MM.1S (cell line): Measurements from ENCODE around the gene HAUS7.

Experiments
- DNase-seq: peaks from one replicate; pipeline ENCODE4 v3.0.0-alpha.2; 2015
- H2AFZ ChIP-seq: fragments of 300-600 bp; sonication (generic); 2 replicates; pipeline ENCODE4 v1.6.0; 2016; ENCODE audit warnings: antibody characterized with exemption, low read length
- H3F3A ChIP-seq: fragments of 300-600 bp; sonication (generic); 2 replicates; pipeline ENCODE4 v1.6.1; 2016; ENCODE audit warnings: mild to moderate bottlenecking, antibody characterized with exemption, low read length, moderate library complexity, mixed read lengths; ENCODE audit not compliant: insufficient read depth
- H3K27ac ChIP-seq: fragments of 300-600 bp; sonication (generic); 2 replicates; pipeline ENCODE4 v1.5.1; 2016; ENCODE audit warnings: mild to moderate bottlenecking, low read length
- H3K27me3 ChIP-seq: fragments of 300-600 bp; sonication (generic); replicated peaks from 2 replicates; pipeline ENCODE4 v1.6.0; 2016; ENCODE audit warnings: low read length; ENCODE audit not compliant: insufficient read depth
- H3K36me3 ChIP-seq: fragments of 300-600 bp; sonication (generic); replicated peaks from 2 replicates; pipeline ENCODE4 v1.6.1; 2016; ENCODE audit warnings: mild to moderate bottlenecking, low read length, mixed read lengths; ENCODE audit not compliant: insufficient read depth
- H3K4me1 ChIP-seq: fragments of 300-600 bp; sonication (generic); 2 replicates; pipeline ENCODE4 v1.6.1; 2016; ENCODE audit warnings: low read length, mixed read lengths
- H3K4me2 ChIP-seq: fragments of 300-600 bp; sonication (generic); 2 replicates; pipeline ENCODE4 v1.6.0; 2016; ENCODE audit warnings: low read depth, low read length
- H3K4me3 ChIP-seq: fragments of 300-600 bp; sonication (generic); 2 replicates; pipeline ENCODE4 v1.5.1; 2016; ENCODE audit warnings: low read length, mixed read lengths
- H3K79me2 ChIP-seq: fragments of 300-600 bp; sonication (generic); 2 replicates; pipeline ENCODE4 v1.6.1; 2016; ENCODE audit warnings: mixed run types, low read length, mixed read lengths
- H3K9ac ChIP-seq: fragments of 300-600 bp; sonication (generic); 2 replicates; pipeline ENCODE4 v1.6.1; 2016; ENCODE audit warnings: low read length, mixed read lengths
- H3K9me2 ChIP-seq: fragments of 300-600 bp; sonication (generic); replicated peaks from 2 replicates; pipeline ENCODE4 v1.6.1; 2016; ENCODE audit warnings: mild to moderate bottlenecking, low read length, mixed read lengths; ENCODE audit not compliant: insufficient read depth
- H3K9me3 ChIP-seq: fragments of 300-600 bp; sonication (generic); replicated peaks from 2 replicates; pipeline ENCODE4 v1.6.1; 2016; ENCODE audit warnings: mild to moderate bottlenecking, low read length, mixed read lengths; ENCODE audit not compliant: insufficient read depth
- H4K20me1 ChIP-seq: fragments of 300-600 bp; sonication (generic); 2 replicates; pipeline ENCODE4 v1.6.1; 2016; ENCODE audit warnings: mild to moderate bottlenecking, low read length, moderate library complexity, mixed read lengths; ENCODE audit not compliant: insufficient read depth
- EZH2 ChIP-seq: fragments of 300-600 bp; sonication (generic); optimal IDR thresholded peaks from 2 replicates; pipeline ENCODE3; 2017; ENCODE audit warnings: low read depth, mild to moderate bottlenecking, antibody characterized with exemption, low read length, mixed read lengths
- EZH2phosphoT487 ChIP-seq: fragments of 300-600 bp; sonication (generic); IDR thresholded peaks from 2 replicates; pipeline ENCODE4 v1.6.1; 2018; ENCODE audit warnings: antibody characterized with exemption, low read length
- TF ChIP-seq, protein P1 (sequence below): fragments of 300-600 bp; sonication (generic); IDR thresholded peaks from 2 replicates; pipeline ENCODE4 v1.5.1; 2016; ENCODE audit warnings: antibody characterized with exemption, low read length, mixed read lengths

The HAUS7 gene

DNA sequence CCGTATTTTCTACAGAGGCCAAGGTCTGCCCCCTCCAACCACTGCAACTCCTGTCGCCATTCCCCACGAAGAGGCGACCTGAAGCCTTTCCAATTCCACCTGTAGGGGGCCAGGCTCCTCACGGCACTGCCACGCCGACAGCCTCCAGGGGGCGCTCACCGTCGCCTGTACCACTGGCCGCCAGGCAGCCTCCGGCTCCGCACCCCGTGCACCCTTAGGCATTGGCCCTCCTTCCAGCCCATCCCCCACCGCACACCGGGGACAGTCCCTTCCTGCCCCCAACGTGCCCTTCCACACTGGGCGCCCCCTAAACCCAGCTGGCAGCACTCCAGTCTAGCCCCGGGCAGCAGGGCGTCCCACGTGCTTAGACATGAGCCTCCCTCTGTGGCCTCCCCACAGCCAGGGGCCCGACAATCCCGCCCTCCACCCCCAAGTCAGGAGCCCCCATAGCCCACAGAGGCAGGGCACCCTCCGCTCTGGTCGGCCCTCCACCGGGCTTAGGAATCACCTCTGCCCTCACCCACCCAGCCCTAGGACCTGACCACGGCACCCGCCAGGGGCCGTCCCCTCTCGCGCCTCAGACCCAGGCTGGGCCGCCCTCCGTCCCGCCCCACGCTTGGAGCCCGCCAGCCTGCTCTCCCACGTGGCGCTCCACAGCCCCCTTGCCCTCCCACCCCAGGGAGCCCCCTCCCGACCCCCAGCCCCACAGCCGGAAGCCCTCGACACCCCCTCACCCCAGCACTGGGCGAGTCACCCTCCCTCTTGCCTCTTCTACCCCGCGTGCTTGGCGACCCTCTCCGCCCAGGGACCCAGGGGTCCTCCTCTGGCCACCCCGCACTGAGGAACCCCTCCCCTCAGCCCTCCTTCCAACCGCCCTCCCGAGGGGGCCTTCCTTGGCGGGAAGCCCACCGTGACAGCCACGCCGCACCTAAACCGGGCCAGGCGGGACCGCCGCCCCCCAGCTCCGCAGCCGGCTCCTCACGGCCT, 69.9 kb downstream of the HAUS7 start:
- no peak overlapping the region for H2AFZ ChIP-seq
- no peaks in the 10 kb centered on the region for H4K20me1 ChIP-seq
- H3K4me1 ChIP-seq, result no peaks in the 10 kb centered on the region; the same call in 1 of the 2 replicates
- H3K36me3 ChIP-seq, result no peaks in the 10 kb centered on the region
- peak; percentile 48 for DNase-seq
- no peaks in the 10 kb centered on the region for H3K79me2 ChIP-seq
- TF ChIP-seq, protein P1, sequence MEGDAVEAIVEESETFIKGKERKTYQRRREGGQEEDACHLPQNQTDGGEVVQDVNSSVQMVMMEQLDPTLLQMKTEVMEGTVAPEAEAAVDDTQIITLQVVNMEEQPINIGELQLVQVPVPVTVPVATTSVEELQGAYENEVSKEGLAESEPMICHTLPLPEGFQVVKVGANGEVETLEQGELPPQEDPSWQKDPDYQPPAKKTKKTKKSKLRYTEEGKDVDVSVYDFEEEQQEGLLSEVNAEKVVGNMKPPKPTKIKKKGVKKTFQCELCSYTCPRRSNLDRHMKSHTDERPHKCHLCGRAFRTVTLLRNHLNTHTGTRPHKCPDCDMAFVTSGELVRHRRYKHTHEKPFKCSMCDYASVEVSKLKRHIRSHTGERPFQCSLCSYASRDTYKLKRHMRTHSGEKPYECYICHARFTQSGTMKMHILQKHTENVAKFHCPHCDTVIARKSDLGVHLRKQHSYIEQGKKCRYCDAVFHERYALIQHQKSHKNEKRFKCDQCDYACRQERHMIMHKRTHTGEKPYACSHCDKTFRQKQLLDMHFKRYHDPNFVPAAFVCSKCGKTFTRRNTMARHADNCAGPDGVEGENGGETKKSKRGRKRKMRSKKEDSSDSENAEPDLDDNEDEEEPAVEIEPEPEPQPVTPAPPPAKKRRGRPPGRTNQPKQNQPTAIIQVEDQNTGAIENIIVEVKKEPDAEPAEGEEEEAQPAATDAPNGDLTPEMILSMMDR, result peak; percentile 97
- TF ChIP-seq EZH2 (no peak), EZH2phosphoT487 (no peak)
- peaks cover 11% of the 10 kb centered on the region for H3K27me3 ChIP-seq
- H3F3A ChIP-seq, result no peaks in the 10 kb centered on the region
- no peak overlapping the region for H3K4me3 ChIP-seq
- H3K9me2 ChIP-seq, result no peaks in the 10 kb centered on the region
- H3K9ac ChIP-seq, result no peak overlapping the region
- no peak overlapping the region for H3K27ac ChIP-seq
- peak overlapping the region; percentile 37 for H3K4me2 ChIP-seq
- no peaks in the 10 kb centered on the region for H3K9me3 ChIP-seq

DNA sequence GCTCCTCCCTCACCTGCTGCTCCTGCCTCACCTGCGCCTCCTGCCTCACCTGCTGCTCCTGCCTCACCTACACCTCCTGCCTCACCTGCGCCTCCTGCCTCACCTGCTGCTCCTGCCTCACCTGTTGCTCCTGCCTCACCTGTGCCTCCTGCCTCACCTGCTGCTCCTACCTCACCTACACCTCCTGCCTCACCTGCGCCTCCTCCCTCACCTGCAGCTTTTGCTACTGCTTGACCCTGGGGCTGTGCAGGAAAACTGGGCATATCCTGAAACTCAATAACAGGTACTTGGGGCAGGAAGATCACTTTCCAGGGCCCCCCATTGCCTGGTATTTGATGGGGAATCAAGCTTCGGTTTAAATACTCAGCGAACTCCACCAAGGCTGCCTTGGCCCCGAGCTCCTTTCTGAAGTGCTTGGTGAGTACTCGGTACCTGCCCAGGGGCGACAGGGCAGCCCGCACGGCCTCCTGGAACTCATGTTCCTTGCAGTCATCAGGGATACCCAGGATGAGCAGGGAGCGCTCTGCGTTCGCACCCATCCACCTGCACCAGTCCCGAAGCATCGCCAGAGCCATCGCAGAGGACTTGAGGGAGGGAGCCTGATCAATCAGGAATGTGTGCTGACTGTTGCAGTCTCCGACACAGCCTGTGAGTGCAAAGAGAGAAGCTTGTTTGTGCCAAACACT, 72.0 kb downstream of the HAUS7 start:
- no peak overlapping the region for H3K4me3 ChIP-seq
- no peaks in the 10 kb centered on the region for H3K36me3 ChIP-seq
- no peaks in the 10 kb centered on the region for H3F3A ChIP-seq
- H3K4me1 ChIP-seq, result no peaks in the 10 kb centered on the region; the same call in 1 of the 2 replicates
- H3K9me2 ChIP-seq, result no peaks in the 10 kb centered on the region
- H3K9me3 ChIP-seq, result no peaks in the 10 kb centered on the region
- no peak overlapping the region for H3K4me2 ChIP-seq
- TF ChIP-seq, protein P1, result no peak
- TF ChIP-seq EZH2, result no peak
- no peak for TF ChIP-seq EZH2phosphoT487
- DNase-seq, result no peak
- no peak overlapping the region for H3K27ac ChIP-seq
- H4K20me1 ChIP-seq, result no peaks in the 10 kb centered on the region
- H2AFZ ChIP-seq, result no peak overlapping the region
- H3K79me2 ChIP-seq, result no peaks in the 10 kb centered on the region
- H3K27me3 ChIP-seq, result peaks cover 5% of the 10 kb centered on the region
- no peak overlapping the region for H3K9ac ChIP-seq
